Dendritic cell treated with granulocyte-macrophage colony-stimulating factor and Interleukin-4, amounts not matched to agents 40 ng/mL and 50 ng/mL, for 4 days (primary cell): ENCODE results near the gene KCNJ5.

ENCODE experiments used
- H3K27ac Mint-ChIP-seq: one replicate; pipeline ENCODE4 v1.8.0; 2022; ENCODE audit warnings: mild to moderate bottlenecking, mixed read lengths
- H3K27me3 Mint-ChIP-seq: one replicate; pipeline ENCODE4 v1.8.0; 2022; ENCODE audit warnings: mild to moderate bottlenecking, mixed read lengths
- H3K36me3 Mint-ChIP-seq: one replicate; pipeline ENCODE4 v1.8.0; 2022; ENCODE audit warnings: low read depth, mixed read lengths
- H3K4me1 Mint-ChIP-seq: one replicate; pipeline ENCODE4 v1.8.0; 2022; ENCODE audit warnings: low read depth, mixed read lengths
- H3K4me3 Mint-ChIP-seq: one replicate; pipeline ENCODE4 v1.8.0; 2022; ENCODE audit warnings: mild to moderate bottlenecking, moderate library complexity, mixed read lengths
- H3K9me3 Mint-ChIP-seq: one replicate; pipeline ENCODE4 v1.8.0; 2022; ENCODE audit warnings: mixed read lengths
- intact Hi-C: fragments of 100-400 bp; cut with micrococcal nuclease; formaldehyde crosslinking; loops from one replicate; pipeline ENCODE4 v1.15.0; 2022

The KCNJ5 gene

DNA sequence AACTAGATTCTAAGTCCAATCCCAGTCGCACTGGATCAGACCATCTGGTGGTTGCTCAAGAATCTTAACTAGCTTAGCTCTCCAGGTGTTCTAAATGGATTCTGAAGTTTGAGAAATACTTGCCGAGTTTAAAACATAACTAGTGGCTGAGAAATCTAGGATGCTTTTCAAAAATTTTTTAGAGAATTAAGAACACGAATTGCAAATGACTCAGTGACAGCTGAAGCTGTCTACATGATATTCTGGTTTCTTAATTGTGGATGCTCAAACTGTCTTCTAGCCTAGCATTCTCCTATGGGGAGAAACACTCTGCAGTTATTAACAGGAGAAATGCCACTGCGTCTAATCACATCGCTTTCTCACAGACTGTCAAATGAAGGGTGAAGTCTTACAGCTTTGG lies 71.7 kb downstream of the KCNJ5 start:
- Mint-ChIP-seq H3K4me1 (no peaks in the 10 kb centered on the region), H3K9me3 (no peaks in the 10 kb centered on the region), H3K27me3 (no peaks in the 10 kb centered on the region), H3K4me3 (no peak overlapping the region), H3K27ac (no peak overlapping the region), H3K36me3 (no peaks in the 10 kb centered on the region)
- intact Hi-C loops: no loop called here

GRCh38 chr11:128963744-128964325 lies 72.7 kb downstream of the KCNJ5 start:
- no peaks in the 10 kb centered on the region for H3K9me3 Mint-ChIP-seq

DNA sequence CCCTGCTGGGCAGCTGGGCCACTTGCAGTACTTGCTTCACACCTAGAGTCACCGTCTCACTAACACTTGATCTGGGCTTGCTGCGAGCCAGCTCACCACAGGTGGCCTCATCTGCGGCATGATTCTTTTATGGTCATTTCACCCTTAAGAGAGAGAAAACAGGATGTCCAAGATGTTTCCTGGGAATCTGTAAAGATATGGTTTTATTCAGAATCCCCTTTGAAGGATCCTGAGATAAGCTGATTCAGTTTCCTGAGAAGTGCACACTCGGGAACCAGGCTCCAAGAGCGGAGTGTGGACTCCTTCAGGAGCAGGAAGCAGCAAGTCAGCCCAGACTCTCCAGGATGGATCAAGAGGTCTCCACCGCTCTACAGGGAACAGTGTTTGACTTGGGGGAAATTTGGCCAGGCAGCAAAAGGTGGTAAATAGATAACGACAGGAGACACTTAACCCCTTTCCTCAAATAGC lies 73.3 kb downstream of the KCNJ5 start:
- no peak overlapping the region for H3K4me3 Mint-ChIP-seq
- H3K36me3 Mint-ChIP-seq: peaks cover under 1% of the 10 kb centered on the region
- no peak overlapping the region for H3K27ac Mint-ChIP-seq
- intact Hi-C loops: no loop called here
- no peaks in the 10 kb centered on the region for H3K27me3 Mint-ChIP-seq
- no peaks in the 10 kb centered on the region for H3K4me1 Mint-ChIP-seq
- H3K9me3 Mint-ChIP-seq: no peaks in the 10 kb centered on the region

More at GRCh38 chr11:128963744-128964325, 72.7 kb downstream of the KCNJ5 start:
- intact Hi-C loops: no loop called here
- H3K4me3 Mint-ChIP-seq: no peak overlapping the region
- H3K4me1 Mint-ChIP-seq: no peaks in the 10 kb centered on the region
- no peaks in the 10 kb centered on the region for H3K36me3 Mint-ChIP-seq
- no peaks in the 10 kb centered on the region for H3K27me3 Mint-ChIP-seq
- no peak overlapping the region for H3K27ac Mint-ChIP-seq

DNA sequence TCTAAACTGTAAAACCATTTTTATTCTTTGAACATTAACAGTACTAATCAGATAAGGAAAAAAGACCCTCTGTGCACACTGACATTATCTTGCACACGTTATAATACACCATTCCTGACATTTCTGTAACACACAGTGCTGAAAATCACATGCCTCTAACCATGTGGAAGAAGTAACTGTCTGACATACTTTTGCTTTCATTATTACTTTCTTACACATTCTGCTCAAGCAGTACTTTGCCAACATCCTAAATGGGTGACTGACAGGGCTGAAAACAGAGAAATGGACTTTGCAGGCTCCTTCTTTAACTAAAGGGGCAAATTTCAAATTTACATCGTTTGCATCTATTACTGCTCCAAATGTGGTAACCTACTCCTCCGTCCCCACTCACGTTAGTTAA lies 74.3 kb downstream of the KCNJ5 start:
- Mint-ChIP-seq H3K9me3 (no peaks in the 10 kb centered on the region), H3K27ac (no peak overlapping the region), H3K4me3 (no peak overlapping the region), H3K27me3 (no peaks in the 10 kb centered on the region), H3K36me3 (peaks cover 10% of the 10 kb centered on the region), H3K4me1 (no peaks in the 10 kb centered on the region)
- intact Hi-C loops: no loop called here

DNA sequence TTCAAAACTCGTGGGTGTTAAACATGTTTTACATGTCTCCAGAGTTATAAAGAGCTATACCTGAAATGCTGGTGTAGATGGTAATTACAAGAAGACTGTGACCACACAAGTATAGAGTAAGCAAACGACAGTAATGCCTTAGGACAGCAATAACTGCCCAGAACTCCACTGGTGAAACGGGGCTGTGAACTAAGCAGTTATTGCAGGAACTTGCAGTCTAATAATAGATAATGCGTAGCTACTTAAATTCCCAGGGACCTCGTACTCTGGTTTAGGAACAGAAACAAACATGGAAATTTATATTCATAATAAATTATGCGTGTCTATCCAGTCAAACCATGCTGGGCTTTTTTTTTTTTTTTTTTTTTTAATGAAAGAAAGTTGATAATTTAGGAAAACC lies 76.4 kb downstream of the KCNJ5 start:
- Mint-ChIP-seq H3K4me3 (no peak overlapping the region), H3K27me3 (no peaks in the 10 kb centered on the region), H3K9me3 (no peaks in the 10 kb centered on the region), H3K27ac (no peak overlapping the region), H3K36me3 (peaks cover 20% of the 10 kb centered on the region), H3K4me1 (no peaks in the 10 kb centered on the region)
- intact Hi-C loops: no loop called here

GRCh38 chr11:128968916-128969315 lies 77.8 kb downstream of the KCNJ5 start:
- Mint-ChIP-seq H3K27ac (no peak overlapping the region), H3K27me3 (no peaks in the 10 kb centered on the region), H3K4me3 (no peak overlapping the region), H3K4me1 (no peaks in the 10 kb centered on the region), H3K9me3 (no peaks in the 10 kb centered on the region), H3K36me3 (peaks cover 21% of the 10 kb centered on the region)
- intact Hi-C loops: no loop called here
